H4 (cell line): ENCODE measurements around the gene UVRAG. TPM values are rescaled to one million over a fixed set of nuclear protein-coding genes. Genes with fewer than 3 reads are reported as not detected.
A peak's percentile ranks its signal among the peaks of the same experiment; 100 is the strongest.
"Not testable (repeated sequence)": the region's sequence is repeated elsewhere in the genome, so short reads cannot be mapped to it uniquely, and the experiment has no call there.

Experiments used
- DNase-seq: peaks from one replicate; pipeline ENCODE4 v3.0.0-alpha.2; 2015; ENCODE audit warnings: low spot score
- total RNA-seq: library from RNA; depleted of rRNA; stranded (reverse); fragments of >200 nt; shearing (Covaris generic); gene quantifications from 2 replicates; pipeline ENCODE4 v1.2.3, GENCODE V29; 2014

Gene UVRAG
- total RNA-seq, 1 experiment from 2014 or later: 10.0 TPM

DNA sequence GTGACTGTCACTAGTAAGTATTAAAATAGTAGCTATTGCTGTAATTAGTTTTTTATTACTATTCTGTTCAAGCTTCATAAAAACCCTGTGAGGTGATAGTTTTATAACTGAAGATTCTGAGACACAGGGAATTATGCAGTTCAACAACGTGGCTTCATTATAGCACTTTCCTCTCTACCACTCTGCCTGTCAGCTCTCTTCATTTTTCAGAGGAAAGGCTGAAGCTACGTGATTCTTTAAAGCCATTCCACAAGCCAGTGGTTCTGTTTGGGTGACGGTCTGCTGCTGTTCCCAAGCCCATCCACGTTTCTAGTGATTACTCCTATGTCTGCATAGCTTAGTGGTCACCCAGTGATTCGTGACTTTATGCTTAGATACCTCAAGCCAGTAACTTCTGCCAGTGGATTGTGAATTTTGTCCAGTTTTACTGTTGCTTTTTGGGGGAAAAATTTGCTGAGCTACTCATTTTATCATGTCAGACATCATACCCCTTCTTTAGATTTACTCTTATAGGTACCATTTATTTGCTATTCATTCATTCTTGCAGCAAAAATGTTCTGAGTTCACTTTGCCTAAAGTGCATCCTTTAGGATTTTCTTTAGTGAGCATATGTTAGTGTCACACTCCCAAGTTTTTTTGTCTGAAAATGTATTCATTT lies 59.8 kb downstream of the UVRAG start:
- no peak for DNase-seq

DNA sequence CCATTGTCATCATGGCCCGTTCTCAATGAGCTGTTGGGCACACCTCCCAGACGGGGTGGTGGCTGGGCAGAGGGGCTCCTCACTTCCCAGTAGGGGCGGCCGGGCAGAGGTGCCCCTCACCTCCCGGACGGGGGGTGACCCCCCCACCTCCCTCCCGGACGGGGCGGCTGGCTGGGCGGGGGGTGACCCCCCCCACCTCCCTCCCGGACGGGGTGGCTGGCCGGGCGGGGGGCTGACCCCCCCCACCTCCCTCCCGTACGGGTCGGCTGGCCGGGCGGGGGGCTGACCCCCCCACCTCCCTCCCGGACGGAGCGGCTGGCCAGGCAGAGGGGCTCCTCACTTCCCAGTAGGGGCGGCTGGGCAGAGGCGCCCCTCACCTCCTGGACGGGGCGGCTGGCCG lies 62.3 kb downstream of the UVRAG start:
- DNase-seq: not testable (repeated sequence)

DNA sequence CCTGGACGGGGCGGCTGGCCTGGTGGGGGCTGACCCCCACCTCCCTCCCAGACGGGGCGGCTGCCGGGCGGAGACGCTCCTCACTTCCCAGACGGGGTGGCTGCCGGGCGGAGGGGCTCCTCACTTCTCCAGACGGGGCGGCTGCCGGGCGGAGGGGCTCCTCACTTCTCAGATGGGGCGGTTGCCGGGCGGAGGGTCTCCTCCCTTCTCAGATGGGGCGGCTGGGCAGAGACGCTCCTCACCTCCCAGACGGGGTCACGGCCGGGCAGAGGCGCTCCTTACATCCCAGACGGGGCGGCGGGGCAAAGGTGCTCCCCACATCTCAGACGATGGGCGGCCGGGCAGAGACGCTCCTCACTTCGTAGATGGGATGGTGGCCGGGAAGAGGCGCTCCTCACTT lies 62.9 kb downstream of the UVRAG start:
- DNase-seq: not testable (repeated sequence)

DNA sequence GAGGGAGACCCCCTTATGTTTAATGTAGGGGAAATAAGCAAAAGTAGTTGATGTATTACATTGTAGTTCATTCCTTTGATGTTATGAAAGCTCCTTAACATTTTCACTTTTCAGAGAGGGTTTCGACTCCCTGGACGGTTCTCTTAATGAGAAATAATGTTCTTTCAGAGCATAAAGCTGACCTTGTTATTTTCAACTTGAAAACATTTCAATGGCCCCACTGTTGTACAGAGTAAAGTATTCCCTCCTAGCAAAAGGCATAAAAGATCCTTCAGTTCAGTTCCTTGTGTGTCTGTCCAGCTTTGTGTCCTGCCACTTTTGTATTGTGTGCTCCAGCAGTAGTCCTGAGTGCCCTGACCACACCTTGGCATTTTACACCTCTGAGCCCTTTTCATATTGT lies 63.9 kb downstream of the UVRAG start:
- no peak for DNase-seq

DNA sequence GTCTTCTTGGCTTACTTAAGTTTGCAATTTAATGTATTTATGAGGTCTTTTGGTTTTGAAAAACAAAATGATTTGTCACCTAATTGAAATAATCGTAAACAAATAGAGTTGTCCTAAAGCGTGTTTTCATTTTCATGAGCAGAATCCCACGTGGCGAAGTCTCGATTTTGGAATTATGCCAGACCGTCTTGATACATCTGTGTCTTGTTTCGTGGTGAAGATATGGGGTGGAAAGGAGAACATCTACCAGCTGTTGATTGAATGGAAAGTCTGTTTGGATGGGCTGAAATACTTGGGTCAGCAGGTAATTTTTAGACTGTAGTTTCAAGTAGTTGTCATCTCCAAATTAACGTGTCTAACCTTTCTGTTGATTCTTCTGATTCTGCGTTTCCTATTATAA lies 64.7 kb downstream of the UVRAG start:
- DNase-seq: no peak

DNA sequence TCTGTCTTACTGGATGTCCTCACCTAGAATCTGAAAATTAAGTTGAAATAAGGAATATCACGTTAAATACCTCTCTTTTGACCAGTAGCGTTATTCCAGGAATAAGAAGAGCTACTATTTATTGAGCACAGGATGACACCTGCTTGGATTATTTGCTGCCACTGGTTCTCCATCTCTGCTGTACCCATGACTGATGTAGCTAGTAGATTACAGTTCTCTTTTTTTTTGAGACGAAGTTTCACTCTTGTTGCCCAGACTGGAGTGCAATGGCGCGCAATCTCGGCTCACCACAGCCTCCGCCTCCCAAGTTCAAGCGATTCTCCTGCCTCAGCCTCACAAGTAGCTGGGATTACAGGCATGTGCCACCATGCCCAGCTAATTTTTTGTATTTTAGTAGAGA lies 65.3 kb downstream of the UVRAG start:
- not testable (repeated sequence) for DNase-seq

DNA sequence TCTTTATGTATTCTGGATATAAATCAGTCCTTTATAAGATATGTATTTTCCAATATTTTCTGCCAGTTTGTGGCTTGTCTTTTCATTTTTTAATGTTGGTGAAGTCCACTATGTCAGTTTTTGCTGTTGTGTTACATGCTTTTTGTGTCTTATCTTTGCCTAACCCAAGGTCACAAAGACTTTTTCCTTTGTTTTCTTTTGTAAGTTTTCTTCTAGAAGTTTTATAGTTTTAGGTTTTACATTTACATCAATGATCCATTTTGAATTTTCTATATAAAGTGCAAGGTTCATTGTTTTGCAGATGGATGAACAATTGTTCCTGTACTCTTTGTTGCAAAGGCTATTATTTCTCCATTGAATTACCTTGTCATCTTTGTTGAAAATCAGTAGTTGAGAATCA lies 69.3 kb downstream of the UVRAG start:
- no peak for DNase-seq

DNA sequence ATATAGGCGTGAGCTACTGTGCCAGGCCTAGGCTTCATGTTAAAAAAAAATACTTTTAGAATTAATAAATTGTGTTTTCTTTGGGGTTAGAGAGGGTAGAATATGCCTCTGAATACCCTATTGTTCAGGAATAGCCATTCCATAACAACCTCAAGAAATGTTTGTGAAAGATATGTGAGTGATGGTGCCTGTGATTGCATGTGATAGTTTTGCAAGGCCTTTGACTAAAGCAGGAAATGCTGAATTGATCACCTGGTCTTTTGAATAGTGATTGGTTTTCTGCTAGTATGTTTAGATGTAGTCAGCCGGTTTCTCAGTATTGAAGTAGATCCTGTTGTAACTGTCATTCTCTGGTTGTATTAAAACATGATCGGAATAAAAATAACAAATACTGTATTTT lies 73.4 kb downstream of the UVRAG start:
- DNase-seq: no peak

DNA sequence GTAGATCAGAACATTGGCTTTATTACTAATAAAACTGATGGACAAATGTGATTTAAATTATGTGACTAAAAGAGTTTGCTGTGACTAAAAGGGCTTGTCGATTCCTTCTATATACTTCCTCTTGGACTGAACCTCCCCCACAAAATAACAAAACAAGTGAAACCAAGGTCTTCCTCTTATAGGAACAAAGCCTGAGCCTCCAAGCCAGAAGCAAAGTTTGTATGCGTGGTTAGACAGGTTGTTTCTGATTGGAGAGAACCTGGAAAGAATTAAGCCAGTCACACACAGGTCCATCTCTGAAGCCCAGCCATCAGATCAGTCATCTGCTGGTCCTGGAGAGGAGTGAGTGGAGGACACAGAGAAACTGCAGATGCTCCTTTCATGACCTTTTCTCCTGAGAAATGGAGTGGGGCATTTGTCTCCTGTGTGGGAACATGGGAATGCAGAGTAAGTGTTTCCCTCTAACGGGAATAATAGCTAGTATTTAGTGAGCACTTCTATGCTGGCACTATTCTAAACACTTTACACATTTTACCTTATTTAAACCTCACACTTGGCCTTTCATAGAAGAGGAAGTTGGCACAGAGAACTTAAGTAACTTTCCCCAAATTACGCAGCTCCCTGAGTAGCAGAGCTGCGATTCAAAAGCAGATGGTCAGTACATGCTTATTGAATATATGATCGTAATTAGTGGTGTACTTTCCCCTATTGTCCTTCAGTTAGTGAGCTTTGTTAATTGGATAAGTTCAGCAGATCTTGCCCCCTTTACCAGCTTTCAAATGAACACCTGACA lies 77.1 kb downstream of the UVRAG start:
- DNase-seq: no peak

DNA sequence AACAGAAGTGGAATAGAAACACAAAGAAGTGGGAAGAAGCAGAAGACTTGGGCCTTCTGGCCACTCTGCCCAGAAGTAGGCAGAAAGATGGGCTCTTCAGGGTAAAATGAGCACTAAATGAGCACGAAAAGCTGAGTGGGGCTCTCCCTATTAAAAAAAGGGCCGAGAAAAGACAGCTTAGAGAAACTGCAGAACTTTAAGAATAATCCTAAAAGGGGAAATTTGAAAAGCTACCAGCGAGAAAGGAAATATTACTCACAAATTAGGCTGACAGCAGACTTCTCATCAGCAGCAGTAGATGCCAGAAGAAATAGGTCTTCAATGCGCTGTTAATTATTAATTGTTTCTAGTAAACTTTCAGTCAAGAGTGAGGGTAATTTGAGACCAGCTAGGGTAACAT lies 78.2 kb downstream of the UVRAG start:
- no peak for DNase-seq

DNA sequence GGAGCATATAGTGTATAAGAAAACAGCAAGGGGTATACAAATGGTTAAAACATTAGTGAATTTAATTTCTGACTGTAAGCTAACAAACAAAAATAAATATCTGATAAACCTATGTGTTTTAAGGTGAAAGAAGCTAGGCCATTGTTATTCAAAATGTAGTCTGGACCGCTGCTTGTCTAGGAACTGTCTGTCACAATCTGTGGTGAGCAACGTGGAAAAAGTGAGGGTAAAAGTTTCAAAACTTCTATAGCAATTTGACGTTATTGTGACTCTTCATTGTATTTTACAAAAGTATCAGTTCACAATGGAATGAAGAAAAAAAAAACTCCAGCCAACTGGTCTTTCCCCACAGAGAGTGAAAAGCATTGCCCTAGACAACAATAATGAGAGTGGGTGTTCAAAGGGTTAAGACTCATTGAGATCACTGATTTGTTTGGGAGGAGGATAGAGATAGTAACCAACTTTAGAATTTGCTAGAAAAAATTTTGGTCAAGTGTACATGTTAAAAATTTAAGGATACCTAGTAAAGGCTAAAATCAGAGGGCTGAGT lies 79.1 kb downstream of the UVRAG start:
- DNase-seq: no peak

DNA sequence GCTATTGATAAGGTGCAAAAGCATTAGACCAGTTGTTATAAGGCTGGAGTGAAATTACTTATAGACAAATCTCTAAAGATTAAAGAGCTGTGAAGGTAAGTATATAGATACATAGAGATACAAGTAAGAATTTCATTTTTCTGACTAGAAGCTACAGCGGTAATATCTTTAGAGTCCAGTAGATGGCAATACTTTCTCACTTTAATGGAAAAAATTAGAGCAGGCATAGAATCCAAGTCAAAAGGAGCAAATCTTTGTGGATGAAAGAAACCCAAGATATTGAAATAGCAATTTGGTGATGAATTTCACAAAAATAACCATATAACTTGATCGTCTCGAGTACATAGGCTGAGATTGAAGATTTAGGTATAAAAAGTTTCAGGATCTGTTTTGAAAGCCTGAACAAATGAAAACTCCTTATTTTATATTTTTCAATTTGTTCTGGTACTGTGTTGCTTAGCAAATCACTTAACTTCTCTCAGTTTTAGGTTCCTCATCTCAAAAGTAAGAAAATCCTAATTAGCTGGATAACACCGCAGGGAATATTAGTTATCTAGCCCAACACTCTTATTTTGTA lies 81.9 kb downstream of the UVRAG start:
- peak; percentile 12 for DNase-seq

DNA sequence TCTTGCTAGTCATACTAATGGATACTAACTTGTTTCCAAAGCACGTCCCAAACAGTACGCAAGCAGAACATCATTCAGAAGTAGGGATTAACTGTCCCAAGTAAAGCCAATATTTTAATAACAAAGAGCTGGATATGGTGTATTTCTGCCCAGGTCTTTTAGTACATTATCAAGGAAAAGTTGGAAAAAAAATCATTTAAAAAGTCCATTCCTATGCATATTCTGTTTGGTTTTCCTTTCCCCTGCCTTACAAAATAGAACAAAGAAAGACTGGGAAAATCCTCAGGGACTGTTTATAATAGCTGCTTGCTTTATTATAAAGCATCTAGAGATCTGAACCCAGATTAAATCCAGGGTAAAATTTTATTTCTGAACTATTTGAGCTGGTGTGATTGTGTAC lies 83.9 kb downstream of the UVRAG start:
- DNase-seq: no peak

DNA sequence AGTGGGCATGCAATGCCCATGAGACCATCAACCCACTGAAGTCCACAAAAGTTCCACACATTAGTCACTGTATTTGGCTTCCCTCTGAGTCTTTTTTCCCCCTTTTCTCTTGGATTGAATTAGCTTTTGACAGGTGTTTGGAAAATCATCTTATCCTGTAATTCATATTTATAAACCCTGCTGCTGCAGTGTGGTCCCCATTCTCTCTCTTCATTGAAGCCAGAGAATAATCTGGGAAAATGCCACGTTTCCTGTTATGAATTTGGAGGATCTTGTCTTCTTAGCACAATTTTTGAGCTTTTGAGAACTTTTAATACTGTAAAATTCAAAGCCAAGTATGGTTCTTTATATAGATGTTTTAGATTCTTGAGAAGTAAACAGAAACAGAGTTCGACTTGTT lies 84.8 kb downstream of the UVRAG start:
- DNase-seq: no peak

DNA sequence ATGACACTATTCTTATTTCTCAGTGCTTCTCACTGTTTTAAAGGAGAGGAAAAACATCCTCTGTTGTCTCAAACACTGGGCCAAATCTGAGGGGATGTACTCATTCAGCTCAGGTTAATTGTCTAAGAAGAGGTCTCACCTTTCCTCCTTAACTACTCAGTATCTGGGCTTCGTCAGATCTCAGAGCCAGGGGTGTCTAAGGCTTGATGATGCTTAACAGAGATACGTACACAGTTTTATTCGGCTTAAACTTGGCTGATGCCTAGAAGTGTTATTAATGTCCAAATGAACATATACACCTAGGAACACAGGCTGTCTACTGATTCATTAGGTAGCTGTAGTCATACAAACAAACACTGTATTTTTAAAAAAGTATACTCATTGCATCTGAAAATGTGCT lies 85.8 kb downstream of the UVRAG start:
- no peak for DNase-seq

DNA sequence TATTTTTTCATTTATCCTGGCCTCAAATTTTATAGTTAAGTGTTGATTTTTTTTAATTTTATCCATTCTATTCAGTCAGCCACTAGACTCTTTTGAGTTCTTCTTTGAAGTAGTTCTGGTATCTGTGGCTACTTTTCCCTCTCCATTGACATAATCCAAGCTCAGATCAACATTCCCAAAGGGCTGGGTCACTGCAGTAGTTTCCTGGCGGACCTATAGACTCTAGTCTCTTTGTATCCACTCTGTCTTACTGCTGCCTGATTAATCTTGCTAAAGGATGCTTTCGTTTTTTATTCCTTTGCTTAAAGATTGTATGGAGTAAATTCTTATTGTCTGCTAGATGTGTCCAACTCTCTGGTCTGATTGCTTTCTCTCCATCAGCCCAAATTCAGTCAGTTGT lies 87.6 kb downstream of the UVRAG start:
- DNase-seq: no peak

DNA sequence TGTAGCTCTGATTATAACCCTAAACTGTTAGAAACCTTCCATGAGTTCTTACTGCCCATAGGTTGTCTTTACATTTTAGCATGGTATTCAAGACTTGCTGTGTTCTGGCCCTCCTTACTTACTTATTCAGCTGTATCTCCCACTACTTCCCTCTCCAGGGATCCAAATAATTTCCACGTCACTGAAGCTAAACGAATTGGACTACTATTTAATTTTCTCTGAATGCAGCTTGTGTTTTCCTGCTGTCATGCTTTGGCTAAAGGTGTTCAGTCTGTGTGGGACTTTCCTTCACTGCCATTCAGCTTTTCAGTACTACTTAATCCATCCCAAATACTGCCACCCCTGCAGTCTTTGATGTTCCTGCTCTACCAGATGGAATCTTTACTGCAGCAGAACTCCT lies 88.3 kb downstream of the UVRAG start:
- no peak for DNase-seq

DNA sequence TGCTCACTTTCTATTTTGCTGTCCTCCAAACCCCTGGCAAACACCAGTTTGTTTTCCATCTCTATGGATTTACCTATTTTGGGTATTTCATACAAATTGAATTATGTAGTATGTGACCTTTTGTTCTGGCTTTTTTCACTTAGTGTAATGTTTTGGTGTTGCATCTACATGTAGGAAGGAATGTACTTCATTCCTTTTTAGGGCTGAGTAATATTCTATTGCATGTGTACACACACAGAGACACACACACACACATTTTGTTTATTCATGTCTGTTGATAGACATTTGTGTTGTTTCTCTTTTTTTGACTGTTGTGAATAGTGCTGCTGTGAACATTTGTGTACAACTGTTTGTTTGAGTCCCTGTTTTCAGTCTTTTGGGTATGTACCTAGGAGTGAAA lies 90.4 kb downstream of the UVRAG start:
- no peak for DNase-seq

DNA sequence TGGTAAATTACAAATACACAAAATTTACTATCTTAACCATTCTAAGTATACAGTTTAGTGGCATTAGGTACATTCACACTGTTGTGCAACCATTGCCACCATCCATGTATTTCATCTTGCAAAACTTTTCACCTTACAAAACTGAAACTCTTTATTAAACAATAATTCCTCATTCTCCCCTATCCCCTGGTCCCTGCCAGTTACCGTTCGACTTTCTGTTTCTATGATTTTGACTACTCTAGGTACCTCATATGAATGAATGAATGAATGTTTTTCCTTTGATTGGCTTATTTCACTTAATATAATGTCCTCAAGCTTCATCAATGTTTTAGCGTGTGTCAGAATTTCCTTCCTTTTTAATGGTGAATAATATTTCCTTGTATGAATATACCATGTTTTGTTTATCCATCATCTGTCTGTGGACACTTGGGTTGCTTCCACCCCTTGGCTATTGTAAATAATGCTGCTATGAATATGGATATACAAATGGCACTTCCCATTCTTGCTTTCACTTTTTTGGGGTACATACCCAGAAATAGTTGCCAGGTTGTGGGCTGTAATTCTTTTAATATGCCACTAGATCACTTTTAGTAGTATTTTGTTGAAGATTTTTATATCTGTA lies 93.0 kb downstream of the UVRAG start:
- no peak for DNase-seq

DNA sequence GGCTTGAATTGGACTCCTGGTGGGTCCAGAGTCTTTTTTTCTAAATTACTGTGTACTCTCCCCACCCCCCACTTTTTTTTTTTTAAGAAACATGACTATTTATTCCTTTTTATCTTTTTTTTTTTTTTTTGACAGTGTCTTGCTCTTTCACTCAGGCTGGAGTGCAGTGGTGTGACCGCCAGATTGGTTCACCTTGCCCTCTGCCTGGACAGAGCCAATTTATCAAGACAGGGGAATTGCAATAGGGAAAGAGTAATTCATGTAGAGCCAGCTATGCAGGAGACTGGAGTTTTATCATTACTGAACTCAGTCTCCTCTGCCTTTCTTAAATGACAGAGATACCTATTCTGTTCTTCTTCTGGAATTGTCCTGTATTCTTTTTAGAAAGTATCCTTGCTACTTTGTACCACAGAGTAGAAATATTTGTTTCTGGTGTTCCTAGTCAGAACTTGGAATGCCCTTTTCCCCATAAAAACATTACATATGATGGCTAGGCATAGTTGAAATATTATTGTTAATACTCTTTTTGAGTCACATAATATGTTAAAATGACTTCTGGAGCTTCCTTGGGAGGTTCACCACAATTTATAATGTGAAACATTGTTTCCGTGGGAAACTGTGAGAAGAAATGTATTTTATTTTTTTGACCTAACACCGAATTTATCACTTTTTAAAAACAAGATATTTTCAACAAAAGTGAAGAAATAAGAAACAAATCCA lies 95.6 kb downstream of the UVRAG start:
- DNase-seq: no peak

DNA sequence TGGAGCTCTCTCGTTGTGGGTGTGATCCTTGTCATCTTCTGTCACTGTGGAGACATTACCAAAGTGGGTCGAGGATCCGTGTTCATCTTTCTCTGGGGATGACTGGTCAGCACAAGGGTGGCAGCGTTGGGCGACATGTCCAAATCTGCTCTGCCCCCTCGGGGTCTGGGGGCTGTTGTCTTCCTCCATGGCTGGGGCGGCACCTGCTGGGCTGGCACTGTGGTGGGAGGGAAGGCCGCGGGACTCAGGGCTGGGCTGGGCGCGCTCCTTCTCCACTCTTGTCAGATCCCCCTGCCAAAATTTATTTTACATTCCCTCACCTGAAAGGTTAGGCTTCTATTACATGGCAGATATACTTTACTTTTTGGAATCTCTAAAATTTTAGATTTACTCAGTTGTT lies 96.4 kb downstream of the UVRAG start:
- no peak for DNase-seq

DNA sequence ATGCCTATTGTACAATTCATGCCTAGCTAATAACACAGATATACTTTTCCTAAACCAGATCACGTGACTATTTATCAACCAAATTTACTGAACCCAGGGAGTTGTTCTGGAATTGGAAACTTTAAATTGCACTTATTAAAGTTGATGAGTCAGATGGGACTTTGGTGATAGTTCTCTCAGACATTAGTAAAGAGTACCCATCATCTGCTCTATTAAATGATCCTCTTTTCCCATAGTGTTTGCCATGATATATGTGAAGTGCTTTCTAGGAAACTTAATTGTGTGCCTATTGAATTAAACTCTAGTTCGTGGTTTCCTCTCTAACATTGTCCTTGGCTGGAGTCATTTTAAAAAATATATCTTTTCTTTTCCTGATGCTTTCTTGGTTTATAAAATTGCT lies 99.0 kb downstream of the UVRAG start:
- DNase-seq: no peak
